HG03378 (cell line): ENCODE measurements around the gene NEUROD2.

Experiments
- ATAC-seq: cut with Tn5 transposase; IDR thresholded peaks from one replicate; pipeline ENCODE4 v1.9.1; 2021; ENCODE audit warnings: mild to moderate bottlenecking, moderate library complexity; ENCODE audit not compliant: unreplicated experiment

NEUROD2 gene

GRCh38 chr17:39581759-39582085 is 26.0 kb downstream of the NEUROD2 start:
- ATAC-seq, result no peak

GRCh38 chr17:39581071-39581758 is 26.5 kb downstream of the NEUROD2 start:
- ATAC-seq, result no peak

GRCh38 chr17:39580082-39580468 is 27.6 kb downstream of the NEUROD2 start:
- ATAC-seq, result no peak

- ATAC-seq, result no peak
Observed at GRCh38 chr17:39579318-39580081, 28.2 kb downstream of the NEUROD2 start.

GRCh38 chr17:39578272-39578671 is 29.4 kb downstream of the NEUROD2 start:
- ATAC-seq, result no peak

GRCh38 chr17:39576187-39576586 is 31.5 kb downstream of the NEUROD2 start:
- no peak for ATAC-seq

- no peak for ATAC-seq
Observed at GRCh38 chr17:39573447-39574298, 34.0 kb downstream of the NEUROD2 start.

- no peak for ATAC-seq
Observed at GRCh38 chr17:39572121-39572520, 35.6 kb downstream of the NEUROD2 start.

GRCh38 chr17:39569126-39569525 is 38.6 kb downstream of the NEUROD2 start:
- ATAC-seq, result no peak

GRCh38 chr17:39568702-39569101 is 39.0 kb downstream of the NEUROD2 start:
- no peak for ATAC-seq

- ATAC-seq, result no peak
Observed at GRCh38 chr17:39566094-39566850, 41.4 kb downstream of the NEUROD2 start.

GRCh38 chr17:39564211-39564848 is 43.4 kb downstream of the NEUROD2 start:
- no peak for ATAC-seq

- no peak for ATAC-seq
Observed at GRCh38 chr17:39563476-39563875, 44.2 kb downstream of the NEUROD2 start.

GRCh38 chr17:39562976-39563375 is 44.7 kb downstream of the NEUROD2 start:
- ATAC-seq, result no peak

GRCh38 chr17:39562395-39562794 is 45.3 kb downstream of the NEUROD2 start:
- ATAC-seq, result no peak

- no peak for ATAC-seq
Observed at GRCh38 chr17:39556423-39556822, 51.3 kb downstream of the NEUROD2 start.

- no peak for ATAC-seq
Observed at GRCh38 chr17:39555368-39555767, 52.4 kb downstream of the NEUROD2 start.
